ENCODE data around the gene DGKI.
"Not testable (repeated sequence)": the region's sequence is repeated elsewhere in the genome, so short reads cannot be mapped to it uniquely, and the experiment has no call there.

The DGKI gene

GRCh38 chr7:137731436-137731835, 115.3 kb downstream of the DGKI start:
- DNase-seq: no peak

GRCh38 chr7:137728426-137728825, 118.3 kb downstream of the DGKI start:
- DNase-seq: no peak

- no peak for DNase-seq
These were observed 119.4 kb downstream of the DGKI start for GRCh38 chr7:137727413-137727812.

- DNase-seq: no peak
These were observed 128.4 kb downstream of the DGKI start for GRCh38 chr7:137718355-137718754.

- no peak for DNase-seq
These were observed 128.9 kb downstream of the DGKI start for GRCh38 chr7:137717811-137718271.

GRCh38 chr7:137717045-137717444, 129.7 kb downstream of the DGKI start:
- no peak for DNase-seq

- DNase-seq: no peak
These were observed 130.7 kb downstream of the DGKI start for GRCh38 chr7:137716061-137716460.

- no peak for DNase-seq
These were observed 131.2 kb downstream of the DGKI start for GRCh38 chr7:137715533-137715932.

- no peak for DNase-seq
These were observed 131.7 kb downstream of the DGKI start for GRCh38 chr7:137715121-137715520.

- DNase-seq: not testable (repeated sequence)
These were observed 140.4 kb downstream of the DGKI start for GRCh38 chr7:137706330-137706729.

- no peak for DNase-seq
These were observed 142.1 kb downstream of the DGKI start for GRCh38 chr7:137704723-137705122.

GRCh38 chr7:137703291-137704010, 143.3 kb downstream of the DGKI start:
- DNase-seq: no peak

GRCh38 chr7:137696988-137697387, 149.8 kb downstream of the DGKI start:
- DNase-seq: no peak

GRCh38 chr7:137696376-137696775, 150.4 kb downstream of the DGKI start:
- no peak for DNase-seq

- no peak for DNase-seq
These were observed 150.8 kb downstream of the DGKI start for GRCh38 chr7:137695942-137696341.

GRCh38 chr7:137695494-137695893, 151.3 kb downstream of the DGKI start:
- no peak for DNase-seq

- DNase-seq: no peak
These were observed 152.4 kb downstream of the DGKI start for GRCh38 chr7:137694405-137694804.

GRCh38 chr7:137692399-137692798, 154.4 kb downstream of the DGKI start:
- DNase-seq: no peak

GRCh38 chr7:137691566-137691965, 155.2 kb downstream of the DGKI start:
- no peak for DNase-seq

GRCh38 chr7:137690635-137691034, 156.1 kb downstream of the DGKI start:
- no peak for DNase-seq

GRCh38 chr7:137689761-137690160, 157.0 kb downstream of the DGKI start:
- no peak for DNase-seq

GRCh38 chr7:137687556-137688265, 159.1 kb downstream of the DGKI start:
- no peak for DNase-seq

GRCh38 chr7:137685433-137686164, 161.2 kb downstream of the DGKI start:
- DNase-seq: no peak

GRCh38 chr7:137684776-137685175, 162.0 kb downstream of the DGKI start:
- DNase-seq: no peak
